NCI-H2107 treated with DMSO at 0.1 percent for 48 hours (cell line): ENCODE measurements around the gene MERTK.
A peak's percentile ranks its signal among the peaks of the same experiment; 100 is the strongest.
"Not testable (repeated sequence)": the region's sequence is repeated elsewhere in the genome, so short reads cannot be mapped to it uniquely, and the experiment has no call there.

Experiments
- DNase-seq: peaks from one replicate; lab custom pipeline; 2025; ENCODE audit not compliant: unreplicated experiment; lab: John Stamatoyannopoulos, UW

The MERTK gene

DNA sequence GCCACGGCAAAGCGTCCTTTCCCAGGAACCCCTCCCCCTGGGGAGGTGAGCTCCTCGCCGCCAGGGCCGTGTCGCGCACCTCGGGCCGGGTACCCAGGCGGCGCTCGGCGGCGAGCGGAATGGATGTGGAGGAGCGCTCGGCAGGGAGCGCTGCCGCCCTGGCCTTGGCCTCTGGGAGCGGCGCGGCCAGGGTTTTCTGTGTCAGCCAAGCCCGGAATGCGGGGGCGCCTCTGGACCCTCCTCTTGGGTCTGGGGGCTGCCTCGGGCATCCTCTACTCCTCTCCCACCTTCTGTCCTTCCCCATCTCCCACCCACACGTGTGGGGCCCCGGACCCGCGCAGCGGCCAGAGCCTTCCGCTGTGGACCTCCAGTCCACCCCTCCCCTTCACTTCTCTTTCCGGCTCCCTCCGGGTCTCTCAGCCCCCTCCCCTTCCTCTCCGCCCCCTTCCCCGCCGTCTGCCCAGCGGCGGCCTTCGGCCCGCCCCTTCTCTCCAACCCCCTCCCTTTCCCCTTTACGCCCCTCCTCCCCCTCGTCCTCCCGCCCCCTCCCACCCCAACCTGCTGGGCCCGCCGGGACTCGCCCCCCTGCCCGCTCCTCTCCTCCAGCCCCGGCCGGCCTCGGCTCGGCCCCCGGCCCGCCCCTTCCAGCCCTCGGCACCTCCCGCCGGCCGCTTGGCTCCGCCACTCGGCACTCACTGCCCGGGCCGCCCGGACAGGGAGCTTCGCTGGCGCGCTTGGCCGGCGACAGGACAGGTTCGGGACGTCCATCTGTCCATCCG, at the start of gene MERTK:
MERTK (plus strand) TSS at position 684 of the 779 bp plus-strand sequence. CDS start 129 bp downstream, outside the sequence.
- no peak for DNase-seq

DNA sequence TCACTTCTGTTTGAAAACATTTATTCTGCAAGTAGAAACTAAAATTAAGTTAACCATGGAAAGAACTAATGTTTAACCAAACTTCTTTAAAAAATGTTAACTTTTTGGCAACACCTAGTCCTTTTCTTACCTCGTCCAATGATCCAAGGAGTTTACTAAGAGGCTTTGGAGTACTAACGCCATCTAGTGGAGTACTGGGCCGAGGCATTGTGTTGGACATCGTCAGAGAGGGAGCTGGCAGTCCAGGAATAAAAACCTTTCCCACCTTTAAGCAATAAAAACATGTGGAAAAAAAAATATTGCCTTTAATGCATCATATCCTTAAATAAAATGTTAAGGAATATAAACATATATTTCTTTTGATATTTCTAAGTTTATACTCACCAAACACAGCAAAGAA, 47.8 kb upstream of the MERTK start:
- DNase-seq, result peak; percentile 1

DNA sequence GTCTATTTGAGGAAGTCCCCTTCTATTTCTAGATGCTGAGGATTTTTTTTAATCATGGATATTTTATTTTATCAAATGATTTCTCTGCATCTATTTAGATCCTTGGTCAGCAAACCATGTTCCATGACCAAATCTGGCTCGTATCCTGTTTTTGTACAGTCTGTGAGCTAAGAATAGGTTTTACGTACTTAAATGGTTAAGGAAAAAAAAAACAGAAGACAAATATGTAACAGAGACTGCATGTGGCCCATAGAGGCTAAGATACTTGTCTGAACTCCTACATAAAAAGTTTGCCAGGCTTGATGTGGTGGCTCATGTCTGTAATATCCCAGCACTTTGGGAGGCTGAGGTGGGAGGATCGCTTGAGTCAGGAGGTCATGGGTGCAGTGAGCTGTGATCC, 45.9 kb upstream of the MERTK start:
- not testable (repeated sequence) for DNase-seq

DNA sequence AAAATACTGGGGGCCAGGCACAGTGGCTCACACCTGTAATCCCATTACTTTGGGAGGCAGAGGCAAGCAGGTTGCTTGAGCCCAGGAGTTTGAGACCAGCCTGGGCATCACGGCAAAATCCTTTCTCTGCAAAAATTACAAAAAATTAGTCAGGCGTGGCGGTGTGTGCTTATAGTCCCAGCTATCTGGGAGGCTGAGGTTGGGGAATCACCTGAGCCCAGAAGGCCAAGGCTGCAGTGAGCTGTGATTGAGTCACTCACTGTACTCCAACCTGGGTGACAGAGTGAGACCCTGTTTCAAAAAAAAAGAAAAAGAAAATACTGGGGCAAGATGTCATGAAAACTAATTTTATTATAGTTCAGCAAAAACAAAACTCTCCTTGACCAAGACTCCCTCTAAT, 38.4 kb upstream of the MERTK start:
- not testable (repeated sequence) for DNase-seq

DNA sequence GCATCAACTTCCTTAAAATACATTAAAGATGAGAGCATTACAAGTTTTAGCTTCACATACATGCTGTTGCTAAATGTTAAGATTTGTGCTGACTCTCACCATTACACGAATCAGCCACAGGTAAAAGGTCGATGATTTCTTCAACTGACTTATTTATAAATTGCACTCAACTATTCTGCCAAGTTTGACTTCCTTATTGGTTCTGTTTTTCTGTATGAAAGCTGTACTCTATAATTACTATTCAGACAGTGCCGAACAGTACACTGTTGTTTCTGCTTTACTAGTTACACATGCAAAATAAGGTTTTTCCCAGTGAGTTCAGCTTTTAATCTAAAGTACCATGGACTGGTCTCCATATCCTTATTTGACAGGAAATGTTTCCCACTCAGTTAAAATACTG, 33.3 kb upstream of the MERTK start:
- not testable (repeated sequence) for DNase-seq

DNA sequence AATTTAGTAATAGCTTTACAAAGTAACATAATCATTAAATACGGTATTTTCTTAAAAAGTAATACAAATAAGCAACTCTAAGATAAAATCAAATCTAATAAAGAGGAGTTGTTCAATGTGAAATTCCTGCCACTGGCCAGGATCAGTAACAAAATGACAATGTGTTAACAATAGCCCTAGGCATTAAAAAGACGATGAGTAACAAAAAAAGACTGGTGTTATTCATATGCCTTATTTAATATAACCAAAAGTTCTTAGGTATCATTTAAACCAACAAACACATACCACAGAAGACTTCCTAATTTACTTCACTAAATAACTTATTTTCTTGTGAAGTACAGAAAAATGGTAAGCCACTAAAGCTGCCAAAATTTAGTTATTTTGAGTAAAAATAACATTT, 25.6 kb upstream of the MERTK start:
- DNase-seq, result not testable (repeated sequence)

DNA sequence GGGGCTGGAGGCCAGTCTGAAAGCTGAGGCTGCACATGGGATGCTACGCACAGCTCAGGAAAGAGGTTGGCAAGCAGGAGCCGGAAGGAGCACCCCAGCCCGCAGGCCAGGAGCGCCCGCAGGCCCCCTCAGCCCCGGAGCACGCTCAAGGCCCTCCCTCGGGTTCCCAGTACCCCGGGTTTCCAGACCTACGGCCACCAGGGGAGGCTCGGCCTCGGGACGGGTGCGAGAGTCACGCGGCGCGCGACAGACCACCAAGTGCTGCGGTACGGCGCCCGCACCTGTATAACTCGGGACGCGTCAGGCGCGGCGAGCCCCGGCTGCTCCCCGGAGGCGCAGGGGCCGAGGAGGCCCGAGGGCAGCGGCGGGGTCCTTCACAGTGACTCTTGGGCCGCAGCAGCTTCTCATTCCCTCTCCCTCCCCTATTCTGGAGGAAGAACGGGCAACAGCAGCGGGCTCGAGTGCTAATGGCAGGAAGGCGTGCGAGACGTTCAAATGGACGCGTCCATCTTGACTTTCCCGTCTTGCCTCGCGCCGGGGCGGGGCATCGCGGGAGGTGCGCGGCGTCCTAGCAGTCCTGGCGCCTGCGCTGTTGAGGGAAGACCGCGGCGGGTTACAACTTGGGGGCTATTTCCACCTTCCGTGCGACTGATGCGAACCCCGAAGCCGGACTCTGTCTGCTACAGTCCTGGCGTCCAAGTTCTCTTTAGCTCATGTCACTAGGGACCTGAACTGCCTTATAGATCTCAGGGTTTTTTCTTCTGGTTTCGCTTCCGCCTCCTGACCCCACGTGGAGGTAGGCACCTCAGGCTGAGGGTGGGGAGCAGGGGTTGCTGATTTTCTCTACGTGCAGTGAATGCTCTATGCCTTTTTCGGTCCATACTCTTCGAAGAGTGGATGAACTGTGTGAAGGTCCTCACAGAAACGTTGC, 14.5 kb upstream of the MERTK start, which contains the start of gene ANAPC1:
ANAPC1 (minus strand) TSS at position 533 of the 931 bp plus-strand sequence. CDS start 3,368 bp downstream, outside the sequence.
- DNase-seq, result peak; percentile 68

DNA sequence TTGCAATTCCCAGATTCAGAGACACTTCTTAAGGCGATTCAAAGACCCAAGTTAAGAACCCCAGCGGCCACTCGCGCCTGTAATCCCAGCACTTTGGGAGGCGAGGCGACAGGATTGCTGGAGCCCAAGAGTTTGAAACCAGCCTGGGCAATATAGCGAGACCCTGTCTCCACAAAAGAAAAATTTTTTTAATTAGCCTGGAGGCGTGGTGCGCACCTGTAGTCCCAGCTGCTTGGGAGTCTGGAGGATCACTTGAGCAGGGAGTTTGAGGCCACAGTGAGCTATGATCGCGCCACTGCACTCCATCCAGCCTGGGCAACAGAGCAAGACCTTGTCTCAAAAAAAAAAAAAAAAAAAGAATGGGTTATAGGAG, 13.8 kb upstream of the MERTK start:
- DNase-seq, result no peak

DNA sequence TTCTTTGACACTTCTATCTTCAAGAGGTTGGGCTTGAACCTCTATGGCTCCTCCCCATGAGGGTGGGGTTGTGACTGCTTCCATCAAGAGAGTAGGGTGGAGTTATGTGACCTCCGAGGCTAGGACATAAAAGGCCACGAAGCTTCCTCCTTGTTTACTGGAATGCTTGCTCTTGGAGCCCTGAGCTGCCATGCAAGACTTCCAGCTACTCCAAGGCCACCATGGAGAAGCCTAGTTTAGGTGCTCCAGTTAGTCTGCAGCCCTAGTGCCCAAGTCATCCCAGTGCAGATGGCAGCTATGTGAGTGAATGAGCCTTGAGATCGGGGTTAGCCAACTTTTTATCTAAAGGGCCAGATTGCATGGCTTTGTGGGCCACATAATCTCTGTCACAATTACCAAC, 2.4 kb upstream of the MERTK start:
- DNase-seq, result no peak

DNA sequence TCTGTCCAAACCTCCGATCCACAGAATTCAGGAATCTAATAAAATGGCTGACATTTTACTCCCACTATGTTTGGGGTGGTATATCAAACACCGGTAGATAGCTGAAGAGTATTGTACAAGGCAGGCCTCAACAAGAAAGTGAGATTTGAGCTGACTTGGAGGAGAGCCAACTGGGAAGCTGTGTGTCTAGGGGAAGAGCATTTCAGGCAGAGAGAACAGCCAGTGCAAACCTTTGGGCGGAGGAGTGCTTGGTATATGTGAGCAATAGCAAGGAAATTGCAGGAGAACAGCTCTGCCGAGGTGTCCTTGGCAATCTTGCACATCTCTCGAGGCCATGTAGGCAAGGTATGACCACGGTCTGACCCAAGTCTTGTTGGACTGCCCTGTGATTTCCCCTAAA, 1.8 kb upstream of the MERTK start:
- DNase-seq, result no peak

DNA sequence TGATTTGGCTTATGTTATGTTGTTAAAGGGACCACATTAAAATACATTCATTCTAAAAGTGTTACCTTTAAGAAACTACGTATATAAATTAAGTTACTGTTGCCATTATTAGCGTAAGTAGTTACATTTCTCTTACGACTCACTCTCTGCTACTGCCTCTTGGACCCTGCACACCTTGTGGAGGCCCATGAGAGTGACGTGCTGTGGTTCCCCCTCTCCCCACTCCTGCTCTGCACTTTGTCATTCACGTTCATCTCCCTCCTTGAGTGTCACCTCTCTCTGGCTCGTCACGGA, 830 bp upstream of the MERTK start:
- DNase-seq, result no peak

DNA sequence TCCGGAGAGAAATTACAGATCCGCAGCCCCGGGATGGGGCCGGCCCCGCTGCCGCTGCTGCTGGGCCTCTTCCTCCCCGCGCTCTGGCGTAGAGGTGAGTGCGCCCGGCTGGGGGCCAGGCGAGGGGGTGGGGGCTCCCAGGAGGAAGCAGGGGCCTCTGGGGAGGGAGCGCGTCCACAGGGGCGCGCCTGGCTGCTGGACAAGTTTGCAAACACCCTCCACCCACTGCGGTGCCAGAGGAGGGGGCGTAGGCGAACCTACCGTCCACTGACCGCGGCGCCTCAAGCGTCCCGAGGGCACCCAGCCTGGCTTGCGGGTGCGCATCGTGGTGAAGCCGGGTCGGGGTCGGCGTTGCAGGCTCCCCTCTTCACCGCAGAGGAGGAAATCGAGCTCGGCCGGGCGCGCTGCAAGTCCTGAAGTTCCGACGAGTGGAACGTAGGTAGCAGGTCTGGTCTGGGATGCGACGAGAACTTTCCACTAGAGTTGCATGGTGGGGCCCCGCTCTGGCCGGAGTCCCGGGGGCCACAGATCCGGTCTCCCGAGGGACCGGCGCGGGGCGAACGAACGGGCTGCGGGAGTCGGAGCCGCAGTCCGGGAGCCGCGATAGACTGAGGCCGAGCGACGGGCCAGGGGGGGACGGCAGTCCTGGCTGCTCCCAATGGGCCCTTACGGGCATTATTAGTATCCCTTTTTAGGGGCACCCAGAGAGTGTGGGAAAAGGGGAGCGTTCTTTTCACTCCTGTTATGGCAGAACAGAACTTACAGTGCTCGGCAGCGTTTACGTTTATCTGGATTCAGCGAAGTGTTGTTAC, 502 bp downstream of the MERTK start:
- DNase-seq, result no peak

DNA sequence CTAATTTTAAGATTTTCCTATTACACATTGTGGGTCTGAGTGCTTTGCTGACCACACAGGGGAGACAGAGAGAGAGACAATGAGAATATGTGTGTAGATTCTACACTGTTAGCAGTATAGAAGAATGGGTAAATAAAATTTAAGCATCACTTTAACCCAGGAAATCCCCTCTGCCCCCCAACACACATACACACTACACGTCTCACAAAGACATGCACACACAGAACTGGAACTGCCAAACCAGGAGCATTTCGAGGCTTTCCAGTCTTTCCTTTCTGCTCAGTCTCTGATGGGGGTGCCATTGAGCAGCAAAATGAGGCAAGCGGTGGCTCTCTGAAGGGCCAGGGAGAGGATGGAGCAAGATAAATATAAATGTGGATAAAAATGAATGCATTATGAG, 2.5 kb downstream of the MERTK start:
- DNase-seq, result peak; percentile 55

DNA sequence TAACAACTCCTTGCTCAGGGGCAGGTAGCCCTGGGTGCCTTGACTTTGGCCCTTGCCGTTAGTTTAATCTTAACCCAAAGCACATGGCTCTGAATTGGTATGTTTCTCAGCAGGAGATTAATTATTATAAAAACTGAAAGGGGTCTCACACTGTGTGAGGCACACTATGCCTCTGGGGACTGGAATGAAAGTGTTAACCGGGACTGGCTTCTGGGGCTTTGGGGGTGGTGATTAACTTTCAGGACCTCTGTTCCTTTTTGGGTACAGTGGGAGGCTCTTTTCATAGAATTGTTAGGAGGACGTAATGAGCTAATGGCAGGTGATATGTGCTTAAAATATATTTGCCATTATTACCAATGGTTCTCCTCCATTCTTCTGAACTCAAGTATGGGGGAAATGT, 5.1 kb downstream of the MERTK start:
- no peak for DNase-seq

DNA sequence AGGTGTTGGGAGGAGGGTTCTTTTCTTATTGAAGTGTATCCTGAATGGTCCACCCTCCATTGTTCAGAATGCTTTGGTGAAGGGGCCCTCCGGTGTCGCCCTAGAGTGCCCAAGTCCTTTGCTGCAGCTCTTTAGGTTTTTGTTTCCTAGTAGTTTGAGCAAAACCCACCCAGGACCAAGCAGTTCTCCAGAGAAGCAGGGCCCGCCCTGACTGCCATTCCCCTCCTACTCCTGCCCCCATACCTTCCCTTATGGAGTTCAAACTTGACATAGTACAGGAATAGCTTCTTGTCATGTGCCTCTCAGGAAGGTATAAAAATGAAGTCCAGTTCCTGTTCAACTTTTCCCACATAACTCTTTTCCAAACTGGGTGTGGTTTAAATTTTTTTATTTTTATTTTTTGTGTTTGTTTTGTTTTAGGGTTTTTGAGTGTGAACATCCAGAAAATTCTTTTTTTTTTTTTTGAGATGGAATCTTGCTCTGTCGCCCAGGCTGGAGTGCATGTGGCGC, 5.6 kb downstream of the MERTK start:
- no peak for DNase-seq

DNA sequence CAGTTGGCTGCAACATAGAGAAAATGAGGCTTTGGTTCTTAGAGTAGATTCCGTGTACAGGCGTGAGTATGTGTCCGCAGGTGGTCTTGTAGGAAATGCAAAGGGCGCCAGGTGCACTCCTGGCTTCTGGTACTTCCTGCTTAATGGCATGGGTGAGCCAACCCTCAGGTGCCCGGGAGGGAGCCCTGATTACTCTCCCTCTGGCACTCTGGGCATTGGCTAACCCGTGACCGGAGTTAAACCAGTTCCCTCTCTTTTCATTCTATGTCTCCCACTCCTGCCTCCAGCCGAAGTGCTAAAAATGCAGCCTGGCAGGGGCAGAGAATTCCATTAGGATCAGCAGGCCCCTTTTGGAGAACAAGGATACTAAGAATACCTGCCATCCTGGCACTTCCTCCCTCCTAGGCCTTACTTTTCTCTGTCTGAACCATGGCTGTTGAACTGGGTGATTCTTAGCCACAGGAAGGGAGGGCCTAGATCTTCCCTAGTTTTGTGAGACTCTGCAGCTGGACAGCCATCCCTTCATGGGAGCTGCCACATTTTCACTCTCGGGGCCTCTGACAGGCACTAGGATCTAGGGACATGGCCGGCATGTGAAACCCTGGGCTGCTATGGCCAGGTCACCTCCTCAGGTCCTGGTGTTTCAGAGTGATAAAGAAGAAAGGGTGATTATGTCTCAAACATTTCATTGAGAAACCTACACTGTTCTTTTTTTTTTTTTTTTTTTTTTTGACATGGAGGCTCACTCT, 6.5 kb downstream of the MERTK start:
- no peak for DNase-seq

DNA sequence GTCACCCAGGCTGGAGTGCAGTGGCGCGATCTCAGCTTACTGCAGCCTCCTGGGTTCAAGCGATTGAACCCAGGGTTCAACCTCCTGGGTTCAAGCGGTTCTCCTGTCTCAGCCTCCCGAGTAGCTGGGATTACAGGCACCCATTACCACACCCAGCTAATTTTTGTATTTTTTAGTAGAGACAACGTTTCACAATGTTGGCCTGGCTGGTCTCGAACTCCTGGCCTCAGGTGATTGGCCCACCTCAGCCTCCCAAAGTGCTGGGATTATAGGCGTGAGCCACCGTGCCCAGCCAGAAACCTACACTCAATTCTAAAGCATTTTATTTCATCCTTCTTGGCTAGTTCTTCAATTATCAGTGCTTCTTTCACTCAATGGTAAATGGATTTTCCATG, 7.1 kb downstream of the MERTK start:
- DNase-seq, result not testable (repeated sequence)

DNA sequence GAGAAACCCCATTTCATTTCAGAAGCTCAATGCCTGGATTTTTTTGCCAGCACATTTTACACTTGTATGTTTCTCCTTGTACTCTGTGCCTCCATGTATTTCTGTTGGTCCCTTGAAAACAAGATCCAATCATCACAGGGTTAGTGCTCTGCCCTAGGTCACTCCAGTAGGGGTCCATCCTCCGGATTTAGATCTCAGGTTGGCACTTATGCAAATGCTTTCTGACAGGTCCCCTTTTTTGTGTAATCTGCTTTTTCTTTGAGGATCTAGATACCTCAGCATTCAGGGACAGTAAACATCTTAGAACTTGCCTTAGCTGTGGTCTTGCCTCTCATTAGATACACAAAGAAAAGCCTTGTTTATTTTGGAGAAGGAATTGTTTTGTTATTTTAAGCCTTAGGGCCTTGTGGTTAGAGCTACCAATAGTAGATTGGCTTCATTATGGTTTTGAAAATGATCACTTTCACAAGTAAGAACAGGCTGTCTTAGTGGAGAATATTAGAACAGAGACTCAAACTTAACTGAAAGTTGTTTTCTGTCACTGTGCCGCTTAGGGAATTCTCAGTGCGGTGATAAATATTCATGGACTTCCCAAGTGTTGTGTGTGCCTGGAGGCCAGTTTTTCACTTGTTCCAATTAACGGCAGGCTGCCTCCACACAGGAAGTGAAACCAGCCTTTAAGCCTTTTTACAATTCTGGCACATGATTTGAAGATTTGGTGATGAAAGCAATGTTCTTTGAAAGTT, 7.8 kb downstream of the MERTK start:
- no peak for DNase-seq

DNA sequence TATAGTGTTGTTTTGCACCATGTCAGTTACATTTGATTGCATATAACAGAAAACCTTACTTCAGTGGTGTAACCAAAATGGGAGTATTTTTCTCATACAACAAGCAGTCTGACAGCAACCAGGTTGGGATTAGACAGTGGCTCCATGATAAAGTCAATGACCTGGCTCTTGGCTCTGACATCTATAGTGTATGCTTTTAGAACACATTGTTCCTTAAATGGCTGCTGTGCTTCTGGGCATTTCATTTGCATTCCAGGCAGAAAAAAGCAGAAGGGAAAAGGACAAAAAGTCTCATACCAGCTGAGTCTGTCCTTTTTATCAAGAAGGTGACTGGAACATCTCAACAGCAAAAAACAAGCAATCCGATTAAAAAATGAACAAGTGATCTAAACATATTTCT, 10.2 kb downstream of the MERTK start:
- DNase-seq, result no peak

DNA sequence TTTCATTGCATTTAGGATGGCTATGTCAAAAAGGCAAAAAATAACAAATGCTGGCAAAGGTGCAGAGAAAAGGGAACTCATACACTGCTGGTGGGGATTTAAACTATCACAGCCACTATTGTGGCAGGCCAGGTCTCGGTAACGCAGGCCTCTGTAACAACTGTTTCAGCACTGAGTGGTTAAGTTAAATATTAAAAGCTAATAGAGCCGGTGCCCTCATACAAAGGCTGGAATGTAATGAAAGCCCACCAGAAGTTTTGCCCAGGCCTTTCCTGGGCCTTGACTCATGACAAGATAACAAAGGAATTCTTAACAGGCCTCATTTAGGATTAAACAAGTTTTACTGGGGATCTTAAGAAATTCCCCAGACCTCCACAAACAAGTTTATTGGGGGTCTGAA, 10.7 kb downstream of the MERTK start:
- DNase-seq, result no peak
